GM12875 (cell line): ENCODE results near the gene CPVL.

Source experiments
- H3K4me3 ChIP-seq: one replicate; pipeline ENCODE4 v1.5.1; 2011; ENCODE audit warnings: low read depth, low read length, control low read depth
- CTCF ChIP-seq: IDR thresholded peaks from 2 replicates; pipeline ENCODE4 v1.5.1; 2011; ENCODE audit warnings: low read depth, mild to moderate bottlenecking, control low read depth, inconsistent platforms, low read length, moderate library complexity, borderline replicate concordance; ENCODE audit not compliant: insufficient read depth

The CPVL gene

GRCh38 chr7:29008590-29008989 is 137.7 kb downstream of the CPVL start:
- no peak for TF ChIP-seq CTCF
- H3K4me3 ChIP-seq = no peak overlapping the region

GRCh38 chr7:29007127-29007526 is 139.2 kb downstream of the CPVL start:
- TF ChIP-seq CTCF = no peak
- H3K4me3 ChIP-seq = no peak overlapping the region

- no peak overlapping the region for H3K4me3 ChIP-seq
- no peak for TF ChIP-seq CTCF
Measured at GRCh38 chr7:29005829-29006228, 140.5 kb downstream of the CPVL start.

GRCh38 chr7:29005406-29005805 is 140.9 kb downstream of the CPVL start:
- TF ChIP-seq CTCF = no peak
- H3K4me3 ChIP-seq = no peak overlapping the region

GRCh38 chr7:29003703-29004102 is 142.6 kb downstream of the CPVL start:
- H3K4me3 ChIP-seq = no peak overlapping the region
- no peak for TF ChIP-seq CTCF

- no peak for TF ChIP-seq CTCF
- H3K4me3 ChIP-seq = no peak overlapping the region
Measured at GRCh38 chr7:29000717-29001076, 145.6 kb downstream of the CPVL start.

- TF ChIP-seq CTCF = no peak
- no peak overlapping the region for H3K4me3 ChIP-seq
Measured at GRCh38 chr7:28999895-29000716, 146.2 kb downstream of the CPVL start.
